ENCODE results near the gene BEND6. TPM values are rescaled to one million over a fixed set of nuclear protein-coding genes. Genes with fewer than 3 reads are reported as not detected.

The BEND6 gene
- total and polyA plus RNA-seq, 2 of the 4 experiments (the other 2 are of a cell fraction) = 4.1 to 9.7 TPM

- Histone ChIP-seq H4K8ac (ENCODE audit: low read depth in 2 of 2, low read length in 2 of 2) (no peak overlapping the region), H2AK9ac (replicated peaks; ENCODE audit: low read depth, low read length, poor library complexity) (no peak overlapping the region), H3K4ac (ENCODE audit: low read depth, low read length) (no peak overlapping the region), H3K4me3 (ENCODE audit: insufficient read depth, low read depth, low read length) (no peak overlapping the region), H3K4me2 (ENCODE audit: low read depth, low read length) (no peak overlapping the region), H3K27me3 (ENCODE audit: control insufficient read depth, insufficient read depth, low read length) (no peaks in the 10 kb centered on the region), H3K27ac (ENCODE audit: insufficient read depth, low read length) (no peak overlapping the region), H3K79me1 (ENCODE audit: low read depth in 1 of 2, low read length in 2 of 2) (peaks cover 5 to 11% of the 10 kb centered on the region in 2 experiments; a peak in 3 of 4 replicates), H3K9me1 (ENCODE audit: insufficient read depth, low read length) (peaks cover 4% of the 10 kb centered on the region; the same call in 1 of the 2 replicates), H4K20me1 (ENCODE audit: insufficient read depth, low read length) (no peaks in the 10 kb centered on the region), H2BK20ac (ENCODE audit: low read depth, low read length) (no peak overlapping the region), H2BK120ac (ENCODE audit: low read depth, low read length) (no peak overlapping the region), H3K4me1 (ENCODE audit: control insufficient read depth, insufficient read depth, low read length) (peaks cover 2% of the 10 kb centered on the region), H2BK15ac (ENCODE audit: low read depth, low read length) (no peak overlapping the region), H3K23ac (ENCODE audit: low read depth, low read length) (no peak overlapping the region), H3K9me3 (ENCODE audit: control insufficient read depth, insufficient read depth, low read length) (no peaks in the 10 kb centered on the region), H3K18ac (ENCODE audit: low read depth, low read length) (no peak overlapping the region), H4K91ac (ENCODE audit: insufficient read depth, low read depth, low read length) (no peak overlapping the region), H3K9ac (ENCODE audit: low read depth, low read length) (no peak overlapping the region), H4K5ac (ENCODE audit: low read depth, low read length) (no peak overlapping the region), H3K14ac (replicated peaks; ENCODE audit: low read depth, low read length) (no peak overlapping the region), H2AFZ (replicated peaks; ENCODE audit: low read length, poor library complexity) (no peak overlapping the region), H3K56ac (ENCODE audit: extremely low read depth, insufficient read depth, low read length) (no peak overlapping the region), H2AK5ac (ENCODE audit: low read depth, low read length) (no peak overlapping the region), H2BK5ac (ENCODE audit: low read depth, low read length, poor library complexity, severe bottlenecking) (no peak overlapping the region), H3K36me3 (ENCODE audit: control insufficient read depth, insufficient read depth, low read length) (no peaks in the 10 kb centered on the region; the same call in none of the 2 replicates)
- no peak for ATAC-seq (ENCODE audit: low read depth)
- no peak for DNase-seq
- ChIA-PET POLR2A (ENCODE audit: unreplicated experiment) (no interaction called here), CTCF (interaction anchor here (0.6 kb wide), 1 partner anchor 164 kb away, joined by 3 read pairs; no protein-coding TSS in a partner anchor)
- no TSS peak for BruUV-seq (replicated peaks)
- TF ChIP-seq, protein P1, sequence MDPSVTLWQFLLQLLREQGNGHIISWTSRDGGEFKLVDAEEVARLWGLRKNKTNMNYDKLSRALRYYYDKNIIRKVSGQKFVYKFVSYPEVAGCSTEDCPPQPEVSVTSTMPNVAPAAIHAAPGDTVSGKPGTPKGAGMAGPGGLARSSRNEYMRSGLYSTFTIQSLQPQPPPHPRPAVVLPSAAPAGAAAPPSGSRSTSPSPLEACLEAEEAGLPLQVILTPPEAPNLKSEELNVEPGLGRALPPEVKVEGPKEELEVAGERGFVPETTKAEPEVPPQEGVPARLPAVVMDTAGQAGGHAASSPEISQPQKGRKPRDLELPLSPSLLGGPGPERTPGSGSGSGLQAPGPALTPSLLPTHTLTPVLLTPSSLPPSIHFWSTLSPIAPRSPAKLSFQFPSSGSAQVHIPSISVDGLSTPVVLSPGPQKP (IDR thresholded peaks at IDR 0.05; ENCODE audit: borderline replicate concordance, low read depth, low read length) = no peak
- no peak for TF ChIP-seq RCOR1 (IDR thresholded peaks at IDR 0.05; ENCODE audit: insufficient replicate concordance, low read length)
- TF ChIP-seq RFX5 (IDR thresholded peaks at IDR 0.05; ENCODE audit: low read depth, low read length) = no peak
- no peak for TF ChIP-seq BHLHE40 (IDR thresholded peaks at IDR 0.05; ENCODE audit: low read depth, low read length)
- intact Hi-C loops (cut with micrococcal nuclease) (no loop called here), dilution Hi-C loops (cut with HindIII; ENCODE audit: low sequenced_read_pairs, unreplicated experiment) (no loop called here), in situ Hi-C loops (cut with MboI; ENCODE audit: low sequenced_read_pairs) (no loop called here)
- 100% methylated on average over 2 of the region's 4 CpGs; no CpG with 5 or more reads in 1 of the 2 experiments for WGBS, 2 experiments (ENCODE audit: extremely low coverage in 2 of 2, insufficient read length in 1 of 2)
Observed at GRCh38 chr6:57069228-57069627, 114.3 kb downstream of the BEND6 start.

All from IMR-90 (cell line).